Measurements from ENCODE around the gene DNAH3.

GRCh38 chr16:21120976-21121520 is 29.6 kb downstream of the DNAH3 start:
- no peak for TF ChIP-seq CTCF (IDR thresholded peaks at IDR 0.05; ENCODE audit: low read length)
- TF ChIP-seq EZH2 (IDR thresholded peaks at IDR 0.05; ENCODE audit: borderline replicate concordance, low read length) = no peak

Measured in OCI-LY1 (cell line).